Measurements from ENCODE around the gene ASIC3.

ASIC3 gene

GRCh38 chr7:151060113-151060415 lies 11.7 kb downstream of the ASIC3 start:
- in situ Hi-C loops (cut with MboI; ENCODE audit: low pct_unique_long_range_greater_than_20kb, low sequenced_read_pairs, unreplicated experiment) = no loop called here
- TF ChIP-seq, protein P1, sequence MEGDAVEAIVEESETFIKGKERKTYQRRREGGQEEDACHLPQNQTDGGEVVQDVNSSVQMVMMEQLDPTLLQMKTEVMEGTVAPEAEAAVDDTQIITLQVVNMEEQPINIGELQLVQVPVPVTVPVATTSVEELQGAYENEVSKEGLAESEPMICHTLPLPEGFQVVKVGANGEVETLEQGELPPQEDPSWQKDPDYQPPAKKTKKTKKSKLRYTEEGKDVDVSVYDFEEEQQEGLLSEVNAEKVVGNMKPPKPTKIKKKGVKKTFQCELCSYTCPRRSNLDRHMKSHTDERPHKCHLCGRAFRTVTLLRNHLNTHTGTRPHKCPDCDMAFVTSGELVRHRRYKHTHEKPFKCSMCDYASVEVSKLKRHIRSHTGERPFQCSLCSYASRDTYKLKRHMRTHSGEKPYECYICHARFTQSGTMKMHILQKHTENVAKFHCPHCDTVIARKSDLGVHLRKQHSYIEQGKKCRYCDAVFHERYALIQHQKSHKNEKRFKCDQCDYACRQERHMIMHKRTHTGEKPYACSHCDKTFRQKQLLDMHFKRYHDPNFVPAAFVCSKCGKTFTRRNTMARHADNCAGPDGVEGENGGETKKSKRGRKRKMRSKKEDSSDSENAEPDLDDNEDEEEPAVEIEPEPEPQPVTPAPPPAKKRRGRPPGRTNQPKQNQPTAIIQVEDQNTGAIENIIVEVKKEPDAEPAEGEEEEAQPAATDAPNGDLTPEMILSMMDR (IDR thresholded peaks at IDR 0.05; ENCODE audit: extremely low read depth, insufficient read depth, missing control alignments) = no peak
- DNase-seq (ENCODE audit: low spot score) = no peak

GRCh38 chr7:151060416-151061212 lies 12.3 kb downstream of the ASIC3 start:
- TF ChIP-seq, protein P1 (IDR thresholded peaks at IDR 0.05; ENCODE audit: extremely low read depth, insufficient read depth, missing control alignments) = no peak
- in situ Hi-C loops (cut with MboI; ENCODE audit: low pct_unique_long_range_greater_than_20kb, low sequenced_read_pairs, unreplicated experiment) = no loop called here
- DNase-seq (ENCODE audit: low spot score) = no peak

GRCh38 chr7:151061213-151062110 lies 13.1 kb downstream of the ASIC3 start:
- in situ Hi-C loops (cut with MboI; ENCODE audit: low pct_unique_long_range_greater_than_20kb, low sequenced_read_pairs, unreplicated experiment) = no loop called here
- TF ChIP-seq, protein P1 (IDR thresholded peaks at IDR 0.05; ENCODE audit: extremely low read depth, insufficient read depth, missing control alignments) = no peak
- no peak for DNase-seq (ENCODE audit: low spot score)

GRCh38 chr7:151062111-151062398 lies 13.7 kb downstream of the ASIC3 start:
- TF ChIP-seq, protein P1 (IDR thresholded peaks at IDR 0.05; ENCODE audit: extremely low read depth, insufficient read depth, missing control alignments) = no peak
- DNase-seq (ENCODE audit: low spot score) = no peak
- in situ Hi-C loops (cut with MboI; ENCODE audit: low pct_unique_long_range_greater_than_20kb, low sequenced_read_pairs, unreplicated experiment) = no loop called here

- DNase-seq (ENCODE audit: low spot score) = no peak
- TF ChIP-seq, protein P1 (IDR thresholded peaks at IDR 0.05; ENCODE audit: extremely low read depth, insufficient read depth, missing control alignments) = no peak
- in situ Hi-C loops (cut with MboI; ENCODE audit: low pct_unique_long_range_greater_than_20kb, low sequenced_read_pairs, unreplicated experiment) = no loop called here
Observed at GRCh38 chr7:151062399-151063211, 14.3 kb downstream of the ASIC3 start.

DNA sequence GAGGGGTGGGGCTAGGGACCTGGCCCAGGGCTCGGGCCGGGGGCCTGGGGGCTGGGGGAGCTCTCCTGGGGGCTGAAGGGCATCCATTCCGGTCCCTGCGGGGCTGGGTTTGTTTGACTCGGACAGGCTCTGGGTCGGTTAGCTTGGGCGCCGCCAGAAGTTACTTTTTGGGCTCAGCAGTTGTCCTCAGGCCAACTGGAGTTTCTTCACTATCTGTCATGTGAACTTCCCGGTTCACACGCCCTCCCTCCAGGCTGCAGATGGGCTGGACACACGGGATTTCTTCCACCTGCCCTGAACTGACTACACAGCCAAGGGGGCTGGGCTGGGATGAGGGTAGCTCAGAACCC lies 14.9 kb downstream of the ASIC3 start:
- in situ Hi-C loops (cut with MboI; ENCODE audit: low pct_unique_long_range_greater_than_20kb, low sequenced_read_pairs, unreplicated experiment) = no loop called here
- DNase-seq (ENCODE audit: low spot score) = no peak
- TF ChIP-seq, protein P1 (IDR thresholded peaks at IDR 0.05; ENCODE audit: extremely low read depth, insufficient read depth, missing control alignments) = no peak

Measured in GM13977 (cell line).